GM13977 (cell line): ENCODE data around the gene MAP1LC3B2.

ENCODE experiments used
- DNase-seq: peaks from one replicate; pipeline ENCODE4 v3.0.0; 2012; ENCODE audit warnings: low spot score
- CTCF ChIP-seq: IDR thresholded peaks from 2 replicates; pipeline ENCODE4 v1.5.1; 2012; ENCODE audit warnings: mild to moderate bottlenecking, control low read depth; ENCODE audit not compliant: insufficient read depth; ENCODE audit errors: extremely low read depth, missing control alignments
- in situ Hi-C: fragments of 300-500 bp; cut with MboI; formaldehyde crosslinking; loops from one replicate; pipeline ENCODE4 v1.12.0; 2022; ENCODE audit warnings: low sequenced_read_pairs, low pct_unique_long_range_greater_than_20kb, mixed read lengths, inconsistent platforms; ENCODE audit not compliant: unreplicated experiment

Gene MAP1LC3B2

GRCh38 chr12:116590561-116590960, 31.4 kb downstream of the MAP1LC3B2 start:
- DNase-seq, result no peak
- TF ChIP-seq CTCF, result no peak
- in situ Hi-C loops, result no loop called here

- in situ Hi-C loops, result no loop called here
- DNase-seq, result no peak
- no peak for TF ChIP-seq CTCF
Measured at GRCh38 chr12:116591855-116592637, 32.9 kb downstream of the MAP1LC3B2 start.

GRCh38 chr12:116592731-116593130, 33.5 kb downstream of the MAP1LC3B2 start:
- no peak for TF ChIP-seq CTCF
- in situ Hi-C loops, result no loop called here
- DNase-seq, result no peak

GRCh38 chr12:116594325-116595038, 35.3 kb downstream of the MAP1LC3B2 start:
- DNase-seq, result no peak
- TF ChIP-seq CTCF, result no peak
- in situ Hi-C loops, result no loop called here

- no peak for DNase-seq
- TF ChIP-seq CTCF, result no peak
- in situ Hi-C loops, result no loop called here
Measured at GRCh38 chr12:116595186-116595585, 36.0 kb downstream of the MAP1LC3B2 start.

- no peak for DNase-seq
- in situ Hi-C loops, result no loop called here
- TF ChIP-seq CTCF, result no peak
Measured at GRCh38 chr12:116595672-116596071, 36.5 kb downstream of the MAP1LC3B2 start.
